Endothelial cell of umbilical vein (primary cell): Measurements from ENCODE around the gene SLC35B4. TPM values are rescaled to one million over a fixed set of nuclear protein-coding genes. Genes with fewer than 3 reads are reported as not detected.

Experiments
- BruUV-seq: library from RNA; stranded (reverse); fragments of 400-500 nt; replicated peaks from 2 replicates; lab custom pipeline; 2021; lab: Mats Ljungman, UMichigan
- CTCF ChIA-PET: fragments of 300-600, 350-600 bp; sonication (Branson Sonifier 250); formaldehyde crosslinking; loops from one replicate; lab custom pipeline; 2021; ENCODE audit warnings: antibody characterized with exemption, inconsistent platforms; lab: Charles Lee
- POLR2A ChIA-PET: fragments of 300-600, 350-600 bp; sonication (Branson Sonifier 250); formaldehyde crosslinking; loops from one replicate; lab custom pipeline; 2021; ENCODE audit warnings: antibody characterized with exemption, inconsistent platforms; lab: Charles Lee
- DNase-seq: peaks from one replicate; pipeline ENCODE4 v3.0.0-alpha.2; 2011; ENCODE audit warnings: low read depth, low spot score
- FAIRE-seq: peaks from 2 replicates; lab custom pipeline; 2011; peaks lifted over from hg19 to GRCh38; lab: Jason Lieb, UNC
- H2AFZ ChIP-seq: 2 replicates; pipeline ENCODE4 v1.6.0; 2012; ENCODE audit warnings: low read depth, low read length, control low read depth, inconsistent platforms
- H3K27ac ChIP-seq: 2 replicates; pipeline ENCODE4 v1.5.1; 2011; ENCODE audit warnings: low read depth, mild to moderate bottlenecking, control low read depth, low read length, moderate library complexity; ENCODE audit not compliant: insufficient read depth
- H3K27me3 ChIP-seq, 2 experiments: 2 replicates each; pipeline versions ENCODE4 v1.6.0 to v1.6.1; 2011; ENCODE audit warnings: low read length in 2 of 2, mixed read lengths in 1 of 2; ENCODE audit not compliant: control insufficient read depth in 2 of 2, insufficient read depth in 2 of 2
- H3K36me3 ChIP-seq, 2 experiments: 2 replicates in 1 of 2; 3 replicates in 1 of 2; pipeline ENCODE4 v1.5.1; 2011; ENCODE audit warnings: low read length in 2 of 2, mild to moderate bottlenecking in 1 of 2, moderate library complexity in 1 of 2; ENCODE audit not compliant: control insufficient read depth in 2 of 2, insufficient read depth in 2 of 2; ENCODE audit errors: extremely low read depth in 1 of 2
- H3K4me1 ChIP-seq: 3 replicates; pipeline ENCODE4 v1.5.1; 2011; ENCODE audit warnings: mild to moderate bottlenecking, low read length; ENCODE audit not compliant: control insufficient read depth, insufficient read depth; ENCODE audit errors: extremely low read depth
- H3K4me2 ChIP-seq: 2 replicates; pipeline ENCODE4 v1.6.1; 2011; ENCODE audit warnings: low read length, control low read depth, mixed read lengths; ENCODE audit not compliant: insufficient read depth
- H3K4me3 ChIP-seq, 3 experiments: fragments of 200-600 bp in 1 of 3; sonication (generic), shearing (Covaris generic) in 1 of 3; replicated peaks in 1 of 3; 2 replicates each; pipeline ENCODE4 v1.5.1; 2011 to 2016; ENCODE audit warnings: control low read depth in 3 of 3, low read length in 3 of 3, mild to moderate bottlenecking in 2 of 3, inconsistent platforms in 1 of 3, low read depth in 1 of 3, moderate library complexity in 1 of 3; ENCODE audit not compliant: insufficient read depth in 1 of 3
- H3K79me2 ChIP-seq: 2 replicates; pipeline ENCODE4 v1.6.0; 2012; ENCODE audit warnings: low read length, inconsistent platforms; ENCODE audit not compliant: control insufficient read depth, insufficient read depth
- H3K9ac ChIP-seq: replicated peaks from 2 replicates; pipeline ENCODE3; 2011; ENCODE audit warnings: low read length, control low read depth; ENCODE audit not compliant: insufficient read depth; ENCODE audit errors: extremely low read depth
- H3K9me1 ChIP-seq: replicated peaks from 3 replicates; pipeline ENCODE4 v1.6.0; 2011; ENCODE audit warnings: mild to moderate bottlenecking, low read length; ENCODE audit not compliant: control insufficient read depth, insufficient read depth; ENCODE audit errors: extremely low read depth
- H3K9me3 ChIP-seq: replicated peaks from 2 replicates; pipeline ENCODE4 v1.5.1; 2012; ENCODE audit warnings: low read length, inconsistent platforms; ENCODE audit not compliant: control insufficient read depth, insufficient read depth
- H4K20me1 ChIP-seq: replicated peaks from 2 replicates; pipeline ENCODE3; 2011; ENCODE audit warnings: mild to moderate bottlenecking, low read length; ENCODE audit not compliant: control insufficient read depth, insufficient read depth; ENCODE audit errors: extremely low read depth
- GATA2 ChIP-seq: IDR thresholded peaks from 2 replicates; pipeline ENCODE4 v1.7.0; 2011; ENCODE audit warnings: low read depth, mild to moderate bottlenecking, moderate library complexity, mixed read lengths, low read length; ENCODE audit not compliant: insufficient read length, insufficient read depth
- JUN ChIP-seq: IDR thresholded peaks from 2 replicates; pipeline ENCODE4 v1.6.1; 2011; ENCODE audit warnings: borderline replicate concordance, low read depth; ENCODE audit not compliant: insufficient read length, insufficient read depth
- POLR2A ChIP-seq: IDR thresholded peaks from 2 replicates; pipeline ENCODE4 v1.6.1; 2012; ENCODE audit warnings: low read depth, mild to moderate bottlenecking, control low read depth, low read length
- dilution Hi-C: fragments of 300-500 bp; cut with MboI; formaldehyde crosslinking; loops from one replicate; pipeline ENCODE4 v1.15.0; 2019; ENCODE audit warnings: low sequenced_read_pairs; ENCODE audit not compliant: extremely low pct_ligation_motif_present
- intact Hi-C: fragments of 100-400 bp; cut with micrococcal nuclease; formaldehyde crosslinking; loops from one replicate; pipeline ENCODE4 v1.10.0; 2022
- polyA plus RNA-seq, 4 experiments: library from polyadenylated mRNA; depleted of rRNA in 3 of 4; stranded (reverse) in 3 of 4; unstranded in 1 of 4; fragments of >200 nt; gene quantifications; 2 replicates each; pipeline versions ENCODE4 v1.2.1 to v1.2.3, GENCODE V29; 2011 to 2012; ENCODE audit warnings: missing spikeins in 1 of 4
- total RNA-seq: library from RNA; stranded (reverse); gene quantifications from 2 replicates; pipeline ENCODE4 v1.2.3, GENCODE V29; 2021
- TF ChIP-seq, protein P1 (sequence below), 2 donors: IDR thresholded peaks; 1 replicate in 1 of 2; 2 replicates in 1 of 2; pipeline ENCODE4 v1.5.1; 2011; ENCODE audit warnings: low read length in 2 of 2, mild to moderate bottlenecking in 2 of 2, moderate library complexity in 2 of 2, control low read depth in 1 of 2, inconsistent platforms in 1 of 2, low read depth in 1 of 2; ENCODE audit not compliant: insufficient read depth in 1 of 2; ENCODE audit errors: extremely low read depth in 1 of 2

Gene SLC35B4
- total and polyA plus RNA-seq, 2 donors (not counting 3 experiments of a cell fraction or from before 2014, with no cell fraction given): 17.5 to 20.2 TPM

GRCh38 chr7:134254311-134254710 is 62.4 kb downstream of the SLC35B4 start:
- Histone ChIP-seq H4K20me1 (no peaks in the 10 kb centered on the region), H2AFZ (no peak overlapping the region), H3K9me3 (no peaks in the 10 kb centered on the region), H3K4me2 (no peak overlapping the region), H3K79me2 (no peaks in the 10 kb centered on the region), H3K4me1 (no peaks in the 10 kb centered on the region), H3K9ac (no peak overlapping the region), H3K4me3 (no peak overlapping the region), H3K36me3 (no peaks in the 10 kb centered on the region), H3K27me3 (peaks cover 1 to 2% of the 10 kb centered on the region in 2 experiments), H3K9me1 (no peaks in the 10 kb centered on the region), H3K27ac (no peak overlapping the region)
- intact Hi-C loops: no loop called here
- POLR2A ChIA-PET: no interaction called here
- TF ChIP-seq, protein P1, sequence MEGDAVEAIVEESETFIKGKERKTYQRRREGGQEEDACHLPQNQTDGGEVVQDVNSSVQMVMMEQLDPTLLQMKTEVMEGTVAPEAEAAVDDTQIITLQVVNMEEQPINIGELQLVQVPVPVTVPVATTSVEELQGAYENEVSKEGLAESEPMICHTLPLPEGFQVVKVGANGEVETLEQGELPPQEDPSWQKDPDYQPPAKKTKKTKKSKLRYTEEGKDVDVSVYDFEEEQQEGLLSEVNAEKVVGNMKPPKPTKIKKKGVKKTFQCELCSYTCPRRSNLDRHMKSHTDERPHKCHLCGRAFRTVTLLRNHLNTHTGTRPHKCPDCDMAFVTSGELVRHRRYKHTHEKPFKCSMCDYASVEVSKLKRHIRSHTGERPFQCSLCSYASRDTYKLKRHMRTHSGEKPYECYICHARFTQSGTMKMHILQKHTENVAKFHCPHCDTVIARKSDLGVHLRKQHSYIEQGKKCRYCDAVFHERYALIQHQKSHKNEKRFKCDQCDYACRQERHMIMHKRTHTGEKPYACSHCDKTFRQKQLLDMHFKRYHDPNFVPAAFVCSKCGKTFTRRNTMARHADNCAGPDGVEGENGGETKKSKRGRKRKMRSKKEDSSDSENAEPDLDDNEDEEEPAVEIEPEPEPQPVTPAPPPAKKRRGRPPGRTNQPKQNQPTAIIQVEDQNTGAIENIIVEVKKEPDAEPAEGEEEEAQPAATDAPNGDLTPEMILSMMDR (IDR thresholded peaks at IDR 0.05; ENCODE audit: extremely low read depth in 1 of 2, insufficient read depth in 1 of 2, low read depth in 1 of 2, low read length in 2 of 2): no peak
- TF ChIP-seq JUN (no peak), POLR2A (no peak)
- dilution Hi-C loops: no loop called here
- DNase-seq (no peak), FAIRE-seq (no peak)
- CTCF ChIA-PET: interaction anchor here (0.6 to 1.5 kb wide), 5 partner anchors 20 to 1551 kb away, joined by 3 to 7 read pairs (median 3); no protein-coding TSS in a partner anchor
- BruUV-seq: no TSS peak

DNA sequence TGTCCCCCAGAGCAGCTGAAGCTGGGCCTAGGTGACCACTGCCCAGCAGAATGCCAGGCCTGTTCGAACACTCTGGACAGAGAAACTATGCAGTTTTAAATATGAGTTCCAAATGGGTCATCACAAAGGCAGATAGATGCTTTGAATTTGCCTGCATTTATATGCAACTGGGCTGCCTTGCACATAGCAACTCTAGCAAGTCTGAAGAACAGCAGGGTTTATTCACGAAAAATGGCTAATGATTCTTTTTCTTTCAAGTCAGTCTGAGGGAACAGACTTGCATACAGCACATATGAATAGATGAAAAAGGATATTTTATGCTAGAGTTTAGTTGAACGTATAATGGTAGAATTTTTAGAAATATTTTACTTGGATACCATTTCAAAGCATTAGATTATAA is 68.5 kb downstream of the SLC35B4 start:
- BruUV-seq: no TSS peak
- FAIRE-seq: no peak
- Histone ChIP-seq H3K4me3 (no peak overlapping the region), H3K9ac (no peak overlapping the region), H3K4me2 (no peak overlapping the region), H3K9me3 (no peaks in the 10 kb centered on the region), H3K27ac (no peak overlapping the region), H2AFZ (no peak overlapping the region), H4K20me1 (no peaks in the 10 kb centered on the region), H3K27me3 (peaks cover 2 to 4% of the 10 kb centered on the region in 2 experiments), H3K9me1 (no peaks in the 10 kb centered on the region), H3K79me2 (no peaks in the 10 kb centered on the region), H3K4me1 (no peaks in the 10 kb centered on the region), H3K36me3 (no peaks in the 10 kb centered on the region)
- intact Hi-C loops (no loop called here), dilution Hi-C loops (no loop called here)
- ChIA-PET CTCF (no interaction called here), POLR2A (no interaction called here)
- TF ChIP-seq GATA2 (no peak), JUN (no peak)
- DNase-seq: no peak
